H9 (cell line): ENCODE data around the gene MINDY4. TPM values are rescaled to one million over a fixed set of nuclear protein-coding genes. Genes with fewer than 3 reads are reported as not detected.

Experiments used
- DNase-seq: peaks from one replicate; pipeline ENCODE4 v3.0.0-alpha.2; 2017
- H2AFZ ChIP-seq: one replicate; pipeline ENCODE4 v1.6.1; 2013; ENCODE audit warnings: mild to moderate bottlenecking, low read length, control low read depth, moderate library complexity
- H2AK5ac ChIP-seq: 2 replicates; pipeline ENCODE4 v1.6.1; 2013; ENCODE audit warnings: low read length, control low read depth, mixed read lengths; ENCODE audit not compliant: insufficient read length
- H2BK120ac ChIP-seq: one replicate; pipeline ENCODE4 v1.6.1; 2013; ENCODE audit warnings: low read depth, mild to moderate bottlenecking, low read length, control low read depth, inconsistent platforms; ENCODE audit not compliant: poor library complexity, severe bottlenecking
- H2BK12ac ChIP-seq: 2 replicates; pipeline ENCODE4 v1.6.1; 2013; ENCODE audit warnings: low read length, control low read depth, mixed read lengths, low read depth; ENCODE audit not compliant: insufficient read length
- H2BK15ac ChIP-seq: 2 replicates; pipeline ENCODE4 v1.6.1; 2013; ENCODE audit warnings: low read depth, low read length, control low read depth
- H2BK20ac ChIP-seq: one replicate; pipeline ENCODE4 v1.6.1; 2013; ENCODE audit warnings: low read depth, mild to moderate bottlenecking, low read length, control low read depth, inconsistent platforms; ENCODE audit not compliant: poor library complexity, severe bottlenecking
- H2BK5ac ChIP-seq: 2 replicates; pipeline ENCODE4 v1.6.1; 2013; ENCODE audit warnings: low read length, control low read depth, mixed read lengths; ENCODE audit not compliant: insufficient read length
- H3K14ac ChIP-seq: 2 replicates; pipeline ENCODE4 v1.6.1; 2013; ENCODE audit warnings: low read length, control low read depth; ENCODE audit not compliant: insufficient read depth
- H3K18ac ChIP-seq: 2 replicates; pipeline ENCODE4 v1.6.1; 2013; ENCODE audit warnings: low read depth, mild to moderate bottlenecking, mixed read lengths, low read length, control low read depth; ENCODE audit not compliant: insufficient read length
- H3K23ac ChIP-seq: 2 replicates; pipeline ENCODE4 v1.6.1; 2013; ENCODE audit warnings: low read length, control low read depth, mixed read lengths, low read depth; ENCODE audit not compliant: insufficient read length
- H3K23me2 ChIP-seq: 2 replicates; pipeline ENCODE4 v1.6.1; 2013; ENCODE audit warnings: low read depth, mild to moderate bottlenecking, mixed read lengths, low read length, control low read depth; ENCODE audit not compliant: insufficient read length, poor library complexity, severe bottlenecking
- H3K27ac ChIP-seq: 2 replicates; pipeline ENCODE4 v1.5.1; 2013; ENCODE audit warnings: low read length, control low read depth, mixed read lengths, low read depth; ENCODE audit not compliant: insufficient read length
- H3K27me3 ChIP-seq: 2 replicates; pipeline ENCODE4 v1.6.1; 2013; ENCODE audit warnings: low read length, control low read depth, inconsistent platforms; ENCODE audit not compliant: insufficient read depth
- H3K4ac ChIP-seq: 2 replicates; pipeline ENCODE4 v1.6.1; 2013; ENCODE audit warnings: low read depth, mild to moderate bottlenecking, control low read depth, inconsistent platforms, low read length, moderate library complexity
- H3K4me1 ChIP-seq: 2 replicates; pipeline ENCODE4 v1.6.1; 2013; ENCODE audit warnings: low read length, control low read depth, inconsistent platforms; ENCODE audit not compliant: insufficient read depth
- H3K4me2 ChIP-seq: 2 replicates; pipeline ENCODE4 v1.6.1; 2013; ENCODE audit warnings: low read length, control low read depth, mixed read lengths; ENCODE audit not compliant: insufficient read length, insufficient read depth
- H3K56ac ChIP-seq: 2 replicates; pipeline ENCODE4 v1.6.1; 2013; ENCODE audit warnings: low read depth, mild to moderate bottlenecking, mixed read lengths, low read length, control low read depth; ENCODE audit not compliant: insufficient read length
- H3K79me1 ChIP-seq: 2 replicates; pipeline ENCODE4 v1.6.1; 2013; ENCODE audit warnings: low read depth, mild to moderate bottlenecking, moderate library complexity, low read length, control low read depth, inconsistent platforms; ENCODE audit not compliant: insufficient read depth, poor library complexity, severe bottlenecking
- H3K79me2 ChIP-seq: 2 replicates; pipeline ENCODE4 v1.6.1; 2013; ENCODE audit warnings: low read length, control low read depth, inconsistent platforms; ENCODE audit not compliant: insufficient read depth
- H3K9ac ChIP-seq: 2 replicates; pipeline ENCODE4 v1.6.1; 2013; ENCODE audit warnings: low read length, control low read depth, mixed read lengths; ENCODE audit not compliant: insufficient read length; ENCODE audit errors: extremely low read depth
- H3K9me3 ChIP-seq: one replicate; pipeline ENCODE4 v1.6.1; 2013; ENCODE audit warnings: low read depth, low read length, inconsistent platforms; ENCODE audit not compliant: control insufficient read depth
- H3T11ph ChIP-seq: one replicate; pipeline ENCODE4 v1.6.1; 2013; ENCODE audit warnings: mild to moderate bottlenecking, low read length, control low read depth, inconsistent platforms
- H4K20me1 ChIP-seq: one replicate; pipeline ENCODE4 v1.6.1; 2013; ENCODE audit not compliant: control insufficient read depth, insufficient read length, insufficient read depth
- H4K5ac ChIP-seq: 2 replicates; pipeline ENCODE4 v1.6.1; 2013; ENCODE audit warnings: low read depth, mild to moderate bottlenecking, mixed read lengths, low read length, control low read depth; ENCODE audit not compliant: insufficient read length
- H4K8ac ChIP-seq: replicated peaks from 2 replicates; pipeline ENCODE4 v1.6.1; 2013; ENCODE audit warnings: low read length, control low read depth, mixed read lengths, low read depth; ENCODE audit not compliant: insufficient read length
- H4K91ac ChIP-seq: 2 replicates; pipeline ENCODE4 v1.6.1; 2013; ENCODE audit warnings: low read depth, mild to moderate bottlenecking, moderate library complexity, mixed read lengths, low read length, control low read depth; ENCODE audit not compliant: insufficient read length
- H3K27ac Mint-ChIP-seq, 3 experiments: 2 replicates in 2 of 3; 3 replicates in 1 of 3; pipeline ENCODE4 v1.8.0; 2020 to 2021; ENCODE audit warnings: mixed read lengths in 3 of 3, mild to moderate bottlenecking in 1 of 3, moderate library complexity in 1 of 3
- H3K27me3 Mint-ChIP-seq: 2 replicates; pipeline ENCODE4 v1.8.0; 2021; ENCODE audit warnings: low read depth, mild to moderate bottlenecking, moderate library complexity, mixed read lengths
- H3K36me3 Mint-ChIP-seq, 3 experiments: 2 replicates in 2 of 3; 3 replicates in 1 of 3; pipeline ENCODE4 v1.8.0; 2020 to 2021; ENCODE audit warnings: low read depth in 3 of 3, mixed read lengths in 3 of 3; ENCODE audit not compliant: insufficient read depth in 1 of 3
- H3K4me1 Mint-ChIP-seq, 2 experiments: 2 replicates each; pipeline ENCODE4 v1.8.0; 2020; ENCODE audit warnings: mixed read lengths in 2 of 2
- H3K4me3 Mint-ChIP-seq, 2 experiments: 2 replicates in 1 of 2; 3 replicates in 1 of 2; pipeline ENCODE4 v1.8.0; 2020 to 2021; ENCODE audit warnings: mild to moderate bottlenecking in 2 of 2, mixed read lengths in 2 of 2, moderate library complexity in 1 of 2
- H3K9me3 Mint-ChIP-seq, 2 experiments: 2 replicates in 1 of 2; 3 replicates in 1 of 2; pipeline ENCODE4 v1.8.0; 2020; ENCODE audit warnings: mild to moderate bottlenecking in 2 of 2, mixed read lengths in 2 of 2, moderate library complexity in 1 of 2
- CTCF ChIP-seq: fragments of 200-600 bp; sonication (generic); conservative IDR thresholded peaks from 3 replicates; pipeline ENCODE4 v1.8.0; 2021; ENCODE audit warnings: antibody characterized with exemption, mild to moderate bottlenecking
- WGBS: extraction: QIAGEN DNeasy Blood & Tissue Kit; methylation state at CpG from one replicate; pipeline ENCODE4 v1.1.7; 2013; ENCODE audit warnings: missing lambda C conversion rate, low lambda C conversion rate, mixed read lengths; ENCODE audit not compliant: insufficient read length; ENCODE audit errors: extremely low coverage; 5-methylcytosine and 5-hydroxymethylcytosine counted together
- total RNA-seq: library from RNA; stranded (reverse); gene quantifications from 2 replicates; pipeline ENCODE4 v1.2.1, GENCODE V29; 2021

Gene MINDY4
- total RNA-seq, 1 experiment from 2014 or later: 3.1 TPM

GRCh38 chr7:30824821-30825720 is 53.9 kb downstream of the MINDY4 start:
- no peak overlapping the region for H3K14ac ChIP-seq
- H3T11ph ChIP-seq: no peak overlapping the region

More at GRCh38 chr7:30824821-30825720, 53.9 kb downstream of the MINDY4 start:
- Histone ChIP-seq H3K9ac (no peak overlapping the region), H3K23me2 (no peaks in the 10 kb centered on the region), H3K4me2 (no peak overlapping the region), H3K4ac (no peak overlapping the region), H3K4me1 (peaks cover 2% of the 10 kb centered on the region; the same call in 1 of the 2 replicates), H3K27ac (no peak overlapping the region), H4K91ac (no peak overlapping the region), H3K18ac (no peak overlapping the region), H2BK20ac (no peak overlapping the region), H3K23ac (no peak overlapping the region), H2AK5ac (no peak overlapping the region), H2AFZ (no peak overlapping the region), H4K5ac (no peak overlapping the region), H2BK5ac (no peak overlapping the region), H4K8ac (no peak overlapping the region), H4K20me1 (no peaks in the 10 kb centered on the region), H2BK15ac (no peak overlapping the region), H3K79me1 (no peaks in the 10 kb centered on the region), H3K79me2 (no peaks in the 10 kb centered on the region), H2BK12ac (no peak overlapping the region), H2BK120ac (no peak overlapping the region), H3K27me3 (no peaks in the 10 kb centered on the region), H3K56ac (no peak overlapping the region), H3K9me3 (no peaks in the 10 kb centered on the region)
- H3K4me3 Mint-ChIP-seq: no peak overlapping the region
- no peak overlapping the region for H3K27ac Mint-ChIP-seq
- peaks cover 10 to 13% of the 10 kb centered on the region in 2 experiments for H3K4me1 Mint-ChIP-seq
- no peak for TF ChIP-seq CTCF
- peaks cover 3% of the 10 kb centered on the region; the same call in 1 of the 2 replicates for H3K27me3 Mint-ChIP-seq
- no CpG with 5 or more reads among the region's 6 CpGs for WGBS
- no peak for DNase-seq
- H3K36me3 Mint-ChIP-seq: peaks cover 0 to 3% (median 2%) of the 10 kb centered on the region in 3 experiments; a peak in 1 of 7 replicates
- H3K9me3 Mint-ChIP-seq: no peaks in the 10 kb centered on the region
